ENCODE results near the gene SLFN12L.

GRCh38 chr17:35514564-35514963, 22.9 kb downstream of the SLFN12L start:
- TF ChIP-seq, protein P1, sequence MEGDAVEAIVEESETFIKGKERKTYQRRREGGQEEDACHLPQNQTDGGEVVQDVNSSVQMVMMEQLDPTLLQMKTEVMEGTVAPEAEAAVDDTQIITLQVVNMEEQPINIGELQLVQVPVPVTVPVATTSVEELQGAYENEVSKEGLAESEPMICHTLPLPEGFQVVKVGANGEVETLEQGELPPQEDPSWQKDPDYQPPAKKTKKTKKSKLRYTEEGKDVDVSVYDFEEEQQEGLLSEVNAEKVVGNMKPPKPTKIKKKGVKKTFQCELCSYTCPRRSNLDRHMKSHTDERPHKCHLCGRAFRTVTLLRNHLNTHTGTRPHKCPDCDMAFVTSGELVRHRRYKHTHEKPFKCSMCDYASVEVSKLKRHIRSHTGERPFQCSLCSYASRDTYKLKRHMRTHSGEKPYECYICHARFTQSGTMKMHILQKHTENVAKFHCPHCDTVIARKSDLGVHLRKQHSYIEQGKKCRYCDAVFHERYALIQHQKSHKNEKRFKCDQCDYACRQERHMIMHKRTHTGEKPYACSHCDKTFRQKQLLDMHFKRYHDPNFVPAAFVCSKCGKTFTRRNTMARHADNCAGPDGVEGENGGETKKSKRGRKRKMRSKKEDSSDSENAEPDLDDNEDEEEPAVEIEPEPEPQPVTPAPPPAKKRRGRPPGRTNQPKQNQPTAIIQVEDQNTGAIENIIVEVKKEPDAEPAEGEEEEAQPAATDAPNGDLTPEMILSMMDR (conservative IDR thresholded peaks at IDR 0.05; ENCODE audit: low read depth, low read length) = no peak
- TF ChIP-seq EZH2 (IDR thresholded peaks at IDR 0.05; ENCODE audit: low read length, unreplicated experiment) = no peak
- no peak for TF ChIP-seq EZH2phosphoT487 (IDR thresholded peaks at IDR 0.05; ENCODE audit: borderline replicate concordance, low read length)
